GM12891 (cell line): ENCODE results near the gene PAX8.
"Not testable (repeated sequence)": the region's sequence is repeated elsewhere in the genome, so short reads cannot be mapped to it uniquely, and the experiment has no call there.

Source experiments
- PAX5 ChIP-seq: IDR thresholded peaks from 2 replicates; pipeline ENCODE4 v1.6.1; 2011; ENCODE audit warnings: low read length, moderate library complexity, mild to moderate bottlenecking; ENCODE audit not compliant: insufficient read depth, severe bottlenecking
- POLR2A ChIP-seq: IDR thresholded peaks from 2 replicates; pipeline ENCODE4 v1.6.1; 2011; ENCODE audit warnings: low read depth, low read length, control low read depth
- POLR2AphosphoS5 ChIP-seq: IDR thresholded peaks from 2 replicates; pipeline ENCODE4 v1.6.1; 2011; ENCODE audit warnings: low read depth, low read length, control low read depth
- POU2F2 ChIP-seq: IDR thresholded peaks from 2 replicates; pipeline ENCODE4 v1.6.1; 2011; ENCODE audit warnings: low read depth, mild to moderate bottlenecking, control low read depth, low read length, moderate library complexity
- SPI1 ChIP-seq: IDR thresholded peaks from 2 replicates; pipeline ENCODE4 v1.6.1; 2011; ENCODE audit warnings: low read depth, low read length, control low read depth
- TAF1 ChIP-seq: IDR thresholded peaks from 2 replicates; pipeline ENCODE4 v1.6.1; 2011; ENCODE audit warnings: low read depth, low read length, control low read depth

DNA sequence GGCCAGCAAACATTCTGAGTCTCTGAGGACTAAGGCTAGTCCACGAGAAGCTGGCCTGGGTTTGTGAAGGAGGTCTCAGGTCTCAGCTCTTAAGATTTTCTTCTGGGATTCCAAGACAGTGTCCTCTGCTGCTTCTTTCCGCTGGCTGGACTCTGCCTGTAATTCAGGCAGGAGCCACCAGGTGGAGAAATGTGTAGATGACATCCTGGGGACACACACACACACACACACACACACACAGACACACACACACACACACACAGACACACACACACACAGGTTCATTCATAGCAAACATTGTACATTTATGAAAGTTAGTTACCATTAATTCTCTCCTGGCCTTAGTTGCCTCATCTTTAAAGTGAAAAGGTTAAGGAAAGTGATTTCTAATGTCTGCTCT, 18.9 kb upstream of the PAX8 start:
- not testable (repeated sequence) for TF ChIP-seq POLR2A, POLR2AphosphoS5, TAF1, SPI1, POU2F2, PAX5
